GM12874 (cell line): ENCODE results near the gene ATP5F1C.

Experiments
- CTCF ChIP-seq: IDR thresholded peaks from 2 replicates; pipeline ENCODE4 v1.5.1; 2011; ENCODE audit warnings: low read depth, mild to moderate bottlenecking, control low read depth, low read length, moderate library complexity; ENCODE audit not compliant: insufficient read depth

The ATP5F1C gene

DNA sequence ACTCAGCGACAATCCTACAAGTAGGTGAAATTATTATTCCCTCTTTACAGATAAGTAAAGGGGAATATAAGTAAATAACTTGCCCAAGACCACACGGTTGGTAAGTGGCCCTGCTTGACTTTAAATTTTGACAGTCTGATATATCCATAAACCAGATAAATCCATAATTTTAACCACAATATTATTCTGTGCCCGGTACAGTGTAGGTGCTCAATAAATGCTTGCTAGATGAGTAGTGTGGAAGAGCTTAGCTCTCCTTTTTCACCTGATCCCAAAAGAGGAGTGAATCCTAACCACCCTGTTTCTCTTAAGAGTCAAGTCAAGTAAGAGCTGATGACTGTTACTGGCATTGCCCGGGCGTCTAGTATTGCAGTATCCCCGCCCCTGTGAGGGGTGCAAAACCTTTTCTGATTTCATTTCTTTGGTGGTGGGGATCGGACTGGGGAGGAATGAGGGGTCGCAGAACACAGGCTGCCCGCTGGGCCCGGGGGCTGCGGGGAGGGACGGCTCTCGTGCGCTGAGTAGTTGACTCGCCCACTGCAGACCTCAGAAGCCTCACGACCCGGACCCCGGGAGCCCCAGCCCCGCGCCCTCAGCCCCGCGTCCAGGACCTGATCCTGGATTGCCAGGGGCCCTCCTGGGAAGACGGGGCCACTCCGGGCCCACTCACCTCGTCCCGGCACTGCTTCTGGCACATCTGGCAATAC is 674 bp upstream of the ATP5F1C start:
- no peak for TF ChIP-seq CTCF

DNA sequence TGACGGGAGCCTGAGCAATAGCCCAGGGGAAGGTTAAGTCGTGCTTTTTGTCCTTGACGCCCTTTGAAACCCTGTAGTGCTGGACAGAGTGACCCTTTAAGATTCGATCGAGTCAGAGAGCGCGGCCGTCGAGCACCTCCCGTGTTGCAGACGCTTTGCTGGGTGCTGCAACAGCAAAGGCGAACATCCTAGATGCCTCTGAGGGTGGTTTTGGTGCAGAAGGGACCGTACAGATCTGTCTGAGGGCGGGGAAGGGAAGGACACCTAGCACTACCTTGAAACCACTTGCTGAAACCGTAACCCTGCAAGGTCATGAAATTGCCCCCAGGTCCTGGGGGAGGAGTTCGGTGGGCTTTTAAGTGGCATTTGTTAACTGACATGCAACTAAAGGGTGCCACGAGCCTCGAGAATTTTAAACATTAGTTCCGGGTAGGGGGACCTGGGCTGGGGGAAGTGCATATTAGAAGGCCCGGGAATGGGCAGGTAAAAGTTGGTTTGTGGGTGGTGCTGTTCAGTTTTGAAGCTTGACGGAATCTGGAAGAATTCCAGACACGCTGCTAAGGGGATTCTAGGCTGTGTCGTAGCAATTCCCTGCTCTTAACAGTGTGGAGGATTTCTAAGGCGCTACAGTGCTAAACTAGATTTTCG is 786 bp downstream of the ATP5F1C start:
- no peak for TF ChIP-seq CTCF

DNA sequence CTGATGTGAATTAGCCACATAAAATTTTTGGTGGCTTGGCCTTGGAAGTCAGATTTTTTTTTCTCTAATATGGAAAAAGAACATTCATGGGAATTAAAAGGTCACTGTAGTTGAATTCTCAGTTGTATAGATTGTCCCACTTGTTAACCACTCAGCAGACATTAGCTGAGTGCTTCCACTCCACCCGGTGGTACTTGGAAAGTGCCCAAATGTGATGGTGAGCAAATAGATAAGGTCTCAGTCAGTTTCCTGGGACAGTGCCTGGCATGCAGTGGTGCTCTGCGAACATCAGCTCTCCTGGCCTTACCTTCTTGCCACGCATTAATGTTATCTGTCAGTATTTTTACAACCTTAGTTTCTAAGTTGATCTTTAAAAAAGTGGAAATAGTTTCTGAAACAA is 1.4 kb downstream of the ATP5F1C start:
- no peak for TF ChIP-seq CTCF

DNA sequence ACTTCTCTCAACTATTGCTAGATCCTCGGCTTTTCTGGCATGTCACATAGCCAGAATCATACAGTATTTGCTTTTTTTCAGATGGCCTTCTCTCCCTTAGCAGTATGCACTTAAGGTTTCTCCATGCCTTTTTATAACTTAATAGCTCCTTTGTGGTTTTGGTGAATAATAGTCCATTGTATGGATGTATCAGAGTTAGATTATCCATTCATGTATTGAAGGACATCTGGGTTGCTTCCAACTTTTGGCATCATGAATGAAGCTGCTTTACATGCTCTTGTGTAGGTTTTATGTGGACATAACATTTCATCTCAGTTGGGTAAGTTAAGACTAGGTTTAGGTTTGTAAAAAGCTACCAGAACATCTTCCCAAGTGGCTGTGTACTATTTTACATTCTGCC is 4.6 kb downstream of the ATP5F1C start:
- no peak for TF ChIP-seq CTCF

DNA sequence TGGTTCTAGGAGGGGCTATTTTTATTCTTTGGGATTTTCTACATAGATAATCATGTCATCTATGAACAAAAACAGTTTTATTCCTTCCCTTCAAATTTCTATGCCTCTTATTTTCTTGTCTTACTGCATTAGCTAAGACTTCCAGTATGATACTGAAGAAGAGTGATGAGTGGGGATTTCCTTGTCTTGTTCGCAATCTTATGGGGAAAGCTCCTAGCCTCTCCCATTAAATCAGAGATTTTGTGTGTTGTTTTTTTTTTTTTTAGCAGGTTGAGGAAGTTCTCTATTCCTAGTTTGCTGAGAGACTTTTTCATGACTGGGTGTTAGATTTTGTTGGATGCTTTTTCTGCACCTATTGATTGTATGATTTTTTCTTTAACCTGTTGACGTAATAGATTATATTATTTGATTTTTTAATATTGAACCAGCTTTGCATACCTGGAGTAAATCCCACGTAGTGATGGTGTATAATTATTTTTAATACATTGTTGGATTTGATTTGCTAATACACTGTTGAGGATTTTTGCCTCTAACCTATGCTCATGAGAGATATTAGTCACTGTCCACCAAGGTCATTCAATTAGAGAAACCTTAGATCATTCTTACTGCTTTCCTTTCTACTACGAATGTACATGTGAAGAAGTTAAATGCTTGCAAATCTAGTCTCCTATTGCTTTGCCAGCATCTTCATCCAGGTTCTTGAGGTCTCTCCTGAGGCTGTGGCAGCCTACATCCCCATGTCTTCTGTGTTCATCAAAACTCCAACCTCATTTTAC is 6.5 kb downstream of the ATP5F1C start:
- no peak for TF ChIP-seq CTCF

- no peak for TF ChIP-seq CTCF
These were observed 7.6 kb downstream of the ATP5F1C start for GRCh38 chr10:7795605-7796004.

DNA sequence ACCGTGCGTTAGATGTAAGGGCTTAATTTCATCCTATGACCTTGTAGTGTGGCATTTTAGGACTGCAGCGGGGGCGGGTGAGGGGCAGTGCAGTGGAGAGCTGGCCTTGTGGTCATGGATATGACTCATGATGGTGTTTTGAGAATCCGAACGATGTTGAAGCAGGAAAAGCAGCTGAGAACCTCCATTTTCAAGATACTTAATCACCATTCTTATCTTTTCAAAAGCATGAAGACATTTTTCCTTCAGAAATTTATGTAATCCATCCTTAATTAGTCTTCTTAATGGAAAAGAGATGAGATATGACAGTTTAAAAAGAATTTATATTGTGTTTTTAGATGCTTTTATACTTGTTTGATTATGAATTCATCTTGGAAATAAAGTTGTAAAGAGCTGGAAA is 9.6 kb downstream of the ATP5F1C start:
- no peak for TF ChIP-seq CTCF
